Measurements from ENCODE around the gene ARHGAP18. TPM values are rescaled to one million over a fixed set of nuclear protein-coding genes. Genes with fewer than 3 reads are reported as not detected.

The ARHGAP18 gene
- total and polyA plus RNA-seq, 3 donors from 2014 or later = 15.8 to 29.8 (median 23.8) TPM

DNA sequence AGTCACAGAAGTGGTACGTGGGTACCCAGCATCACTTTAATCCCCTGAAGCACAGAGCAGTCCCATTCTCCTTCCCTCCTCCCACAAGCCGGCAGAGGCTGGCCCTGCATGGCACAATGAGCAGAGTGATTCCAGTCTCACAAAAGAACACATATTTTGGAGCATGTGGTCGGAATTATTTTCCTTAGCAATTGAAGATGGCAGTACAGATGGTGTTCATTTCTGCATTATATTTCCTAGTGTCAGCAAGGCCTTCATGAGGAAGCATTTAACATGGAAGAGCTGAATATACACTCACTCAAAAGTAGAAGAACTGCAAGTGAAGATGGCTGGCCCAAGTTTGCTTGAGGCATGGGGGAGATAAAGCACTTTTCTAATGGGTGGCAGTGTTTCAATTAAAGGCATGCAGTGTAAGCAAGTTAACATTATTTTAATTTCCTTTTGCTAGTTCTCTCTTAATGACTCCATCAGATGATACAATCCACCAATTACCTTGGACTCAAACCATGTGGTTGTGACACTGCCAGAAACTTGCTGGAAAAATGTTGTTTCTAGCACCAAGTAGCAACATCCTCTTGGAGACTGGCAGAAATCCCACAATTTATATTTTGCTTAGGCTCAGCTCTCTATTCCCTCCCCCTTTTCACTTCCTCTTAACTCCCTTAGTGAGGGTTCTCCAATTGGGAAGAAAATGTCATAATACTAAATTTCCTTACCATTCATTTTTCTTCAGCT, 74.4 kb downstream of the ARHGAP18 start:
- no peaks in the 10 kb centered on the region for H3K36me3 ChIP-seq (ENCODE audit: low read depth, missing control alignments)
- H3K4me3 ChIP-seq = no peak overlapping the region
- H3K27ac ChIP-seq = no peak overlapping the region
- TF ChIP-seq, protein P1, sequence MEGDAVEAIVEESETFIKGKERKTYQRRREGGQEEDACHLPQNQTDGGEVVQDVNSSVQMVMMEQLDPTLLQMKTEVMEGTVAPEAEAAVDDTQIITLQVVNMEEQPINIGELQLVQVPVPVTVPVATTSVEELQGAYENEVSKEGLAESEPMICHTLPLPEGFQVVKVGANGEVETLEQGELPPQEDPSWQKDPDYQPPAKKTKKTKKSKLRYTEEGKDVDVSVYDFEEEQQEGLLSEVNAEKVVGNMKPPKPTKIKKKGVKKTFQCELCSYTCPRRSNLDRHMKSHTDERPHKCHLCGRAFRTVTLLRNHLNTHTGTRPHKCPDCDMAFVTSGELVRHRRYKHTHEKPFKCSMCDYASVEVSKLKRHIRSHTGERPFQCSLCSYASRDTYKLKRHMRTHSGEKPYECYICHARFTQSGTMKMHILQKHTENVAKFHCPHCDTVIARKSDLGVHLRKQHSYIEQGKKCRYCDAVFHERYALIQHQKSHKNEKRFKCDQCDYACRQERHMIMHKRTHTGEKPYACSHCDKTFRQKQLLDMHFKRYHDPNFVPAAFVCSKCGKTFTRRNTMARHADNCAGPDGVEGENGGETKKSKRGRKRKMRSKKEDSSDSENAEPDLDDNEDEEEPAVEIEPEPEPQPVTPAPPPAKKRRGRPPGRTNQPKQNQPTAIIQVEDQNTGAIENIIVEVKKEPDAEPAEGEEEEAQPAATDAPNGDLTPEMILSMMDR (IDR thresholded peaks at IDR 0.05) = no peak
- no peak for TF ChIP-seq POLR2A (IDR thresholded peaks at IDR 0.05)
- 92 to 93% methylated on average over 3 of the region's 3 CpGs for WGBS, 2 donors
- H3K27me3 ChIP-seq = no peaks in the 10 kb centered on the region
- peaks cover 13% of the 10 kb centered on the region for H3K4me1 ChIP-seq
- no peak for DNase-seq
- intact Hi-C loops (cut with DNase I; ENCODE audit: low total_unique reads) = no loop called here
- H3K9me3 ChIP-seq = no peaks in the 10 kb centered on the region

DNA sequence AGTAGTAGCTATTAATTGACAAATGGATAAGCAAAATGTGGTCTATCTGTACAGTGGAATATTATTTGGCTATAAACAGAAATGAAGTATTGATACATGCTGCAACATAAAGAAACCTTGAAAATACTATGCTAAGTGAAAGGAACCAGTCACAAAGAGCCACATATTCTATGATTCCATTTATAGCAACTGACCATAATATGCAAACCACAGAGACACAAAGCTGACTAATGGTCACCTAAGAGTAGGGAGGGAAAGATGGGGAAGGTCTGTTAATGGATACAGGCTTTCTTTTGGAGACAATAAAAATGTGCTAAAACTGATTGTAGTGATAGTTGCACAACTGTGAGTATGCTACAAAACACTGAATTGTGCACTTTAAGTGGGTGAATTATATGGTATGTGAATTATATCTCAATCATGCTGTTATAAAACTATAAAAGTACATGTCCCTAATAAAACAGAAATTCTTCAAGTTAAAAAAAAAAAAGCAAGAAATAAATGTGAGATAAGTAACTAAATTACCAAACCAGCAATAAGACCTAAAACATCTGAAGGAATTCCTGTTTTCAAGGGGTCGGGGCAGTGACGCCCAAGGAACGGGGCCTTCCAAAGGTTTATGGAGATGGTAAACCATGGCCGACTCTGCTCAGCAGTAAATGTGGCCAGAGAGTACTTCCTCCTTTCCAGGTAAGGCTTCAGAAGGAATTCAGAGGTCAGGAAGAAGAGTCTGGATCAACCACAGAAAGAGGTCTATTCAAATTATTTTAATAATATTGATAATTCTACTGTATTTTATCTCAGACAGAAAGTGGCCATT, 75.4 kb downstream of the ARHGAP18 start:
- TF ChIP-seq, protein P1 (IDR thresholded peaks at IDR 0.05) = no peak
- no peak for TF ChIP-seq POLR2A (IDR thresholded peaks at IDR 0.05)
- intact Hi-C loops (cut with DNase I; ENCODE audit: low total_unique reads) = no loop called here
- Histone ChIP-seq H3K27ac (no peak overlapping the region), H3K4me1 (peaks cover 13% of the 10 kb centered on the region), H3K9me3 (no peaks in the 10 kb centered on the region), H3K4me3 (no peak overlapping the region), H3K36me3 (ENCODE audit: low read depth, missing control alignments) (no peaks in the 10 kb centered on the region), H3K27me3 (no peaks in the 10 kb centered on the region)
- no peak for DNase-seq
- WGBS, 2 donors = 89 to 95% methylated on average over 4 of the region's 4 CpGs

DNA sequence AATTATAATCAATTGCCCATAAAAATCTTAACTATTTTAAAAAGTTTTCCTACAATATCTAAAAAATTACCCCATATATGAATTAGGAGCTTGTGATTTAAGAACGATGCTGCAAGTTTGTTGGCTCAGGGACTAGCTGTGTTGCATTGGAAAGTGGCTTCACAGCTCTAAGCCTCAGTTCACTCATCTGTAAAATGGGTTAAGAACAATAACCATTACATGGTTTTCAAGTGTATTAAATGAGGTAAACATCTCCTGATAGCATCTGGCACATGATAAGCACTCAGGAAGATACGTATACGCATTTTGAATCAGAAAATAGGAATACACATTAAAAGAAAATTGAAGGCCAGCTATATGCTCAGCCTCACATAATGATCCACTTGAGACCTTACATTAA, 76.4 kb downstream of the ARHGAP18 start:
- intact Hi-C loops (cut with DNase I; ENCODE audit: low total_unique reads) = no loop called here
- Histone ChIP-seq H3K27me3 (no peaks in the 10 kb centered on the region), H3K9me3 (no peaks in the 10 kb centered on the region), H3K4me1 (peaks cover 9% of the 10 kb centered on the region), H3K4me3 (no peak overlapping the region), H3K27ac (no peak overlapping the region), H3K36me3 (ENCODE audit: low read depth, missing control alignments) (no peaks in the 10 kb centered on the region)
- no peak for DNase-seq
- no peak for TF ChIP-seq POLR2A (IDR thresholded peaks at IDR 0.05)
- TF ChIP-seq, protein P1 (IDR thresholded peaks at IDR 0.05) = no peak
- 97 to 98% methylated on average over 3 of the region's 3 CpGs for WGBS, 2 donors

DNA sequence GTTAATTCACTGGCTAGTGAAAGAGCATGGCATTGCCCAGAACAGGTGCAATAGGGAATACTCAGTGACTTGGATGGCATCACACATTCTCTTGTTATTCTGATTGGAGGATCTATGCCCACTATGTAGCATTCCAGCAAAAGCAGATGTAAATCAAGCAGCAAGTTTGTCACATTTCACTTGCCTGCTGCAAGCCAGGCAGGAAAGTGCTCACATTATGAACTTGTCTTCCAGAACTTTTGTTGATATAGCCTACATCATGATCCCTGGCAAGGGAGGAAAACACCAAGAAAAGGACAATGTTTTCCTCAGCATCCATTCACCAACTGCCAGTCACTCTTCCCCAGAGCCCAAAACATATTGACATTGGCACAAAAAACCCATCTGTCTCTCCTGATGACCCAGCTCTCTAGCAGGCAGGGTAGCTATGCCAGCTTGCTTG, 77.8 kb downstream of the ARHGAP18 start:
- intact Hi-C loops (cut with DNase I; ENCODE audit: low total_unique reads) = no loop called here
- no peak for TF ChIP-seq POLR2A (IDR thresholded peaks at IDR 0.05)
- TF ChIP-seq, protein P1 (IDR thresholded peaks at IDR 0.05) = no peak
- no peak for DNase-seq
- Histone ChIP-seq H3K4me1 (no peaks in the 10 kb centered on the region), H3K36me3 (ENCODE audit: low read depth, missing control alignments) (no peaks in the 10 kb centered on the region), H3K9me3 (no peaks in the 10 kb centered on the region), H3K27me3 (no peaks in the 10 kb centered on the region), H3K27ac (no peak overlapping the region), H3K4me3 (no peak overlapping the region)

Data from testis (tissue), 3 donors.